ENCODE data around the gene TUBB2B. TPM values are rescaled to one million over a fixed set of nuclear protein-coding genes. Genes with fewer than 3 reads are reported as not detected.
"Not testable (repeated sequence)": the region's sequence is repeated elsewhere in the genome, so short reads cannot be mapped to it uniquely, and the experiment has no call there.

Gene TUBB2B
- total and polyA plus RNA-seq, 2 experiments from 2014 or later: 29.8 to 57.6 TPM

- no peak for DNase-seq (ENCODE audit: low read depth in 1 of 2, low spot score in 1 of 2)
- Histone ChIP-seq H3K9me3 (ENCODE audit: low read depth) (no peaks in the 10 kb centered on the region), H3K4me1 (ENCODE audit: low read depth) (no peaks in the 10 kb centered on the region), H3K36me3 (no peaks in the 10 kb centered on the region), H3K4me3 (no peak overlapping the region), H3K27ac (no peak overlapping the region), H3K27me3 (peaks cover 5% of the 10 kb centered on the region)
- no peak for TF ChIP-seq CTCF (IDR thresholded peaks at IDR 0.05; ENCODE audit: low read depth, low read length)
These were observed 22.4 kb upstream of the TUBB2B start for GRCh38 chr6:3249821-3250220.

- H3K27ac ChIP-seq: no peak overlapping the region
- no peaks in the 10 kb centered on the region for H3K36me3 ChIP-seq
- no peaks in the 10 kb centered on the region for H3K4me1 ChIP-seq (ENCODE audit: low read depth)
- peaks cover 5% of the 10 kb centered on the region for H3K27me3 ChIP-seq
- no peak for TF ChIP-seq CTCF (IDR thresholded peaks at IDR 0.05; ENCODE audit: low read depth, low read length)
- no peak overlapping the region for H3K4me3 ChIP-seq
- DNase-seq (ENCODE audit: low read depth in 1 of 2, low spot score in 1 of 2): peak in 1 of 2 donors; percentile 83
- no peaks in the 10 kb centered on the region for H3K9me3 ChIP-seq (ENCODE audit: low read depth)
These were observed 20.0 kb upstream of the TUBB2B start for GRCh38 chr6:3247255-3248146.

DNA sequence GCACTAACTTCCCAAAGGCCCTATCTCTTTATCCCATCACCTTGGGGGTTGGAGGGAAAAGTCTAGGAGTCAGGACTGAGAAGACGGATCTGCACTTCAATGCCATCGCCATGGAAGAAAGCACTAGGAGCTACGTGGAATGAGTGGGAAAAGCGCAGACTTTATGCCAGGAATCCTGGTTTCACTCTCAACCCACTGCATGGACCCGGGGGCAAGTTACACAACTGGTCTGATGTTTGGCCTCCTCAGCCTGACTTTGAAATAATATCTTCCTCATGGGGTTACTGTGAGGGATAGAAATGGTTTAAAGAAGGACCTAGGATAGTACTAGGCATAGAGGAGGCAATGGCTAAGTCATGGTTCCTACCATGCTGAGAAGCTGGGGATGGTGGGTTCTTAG lies 17.8 kb upstream of the TUBB2B start:
- TF ChIP-seq CTCF (IDR thresholded peaks at IDR 0.05; ENCODE audit: low read depth, low read length): no peak
- H3K27me3 ChIP-seq: peaks cover 5% of the 10 kb centered on the region
- no peaks in the 10 kb centered on the region for H3K4me1 ChIP-seq (ENCODE audit: low read depth)

DNA sequence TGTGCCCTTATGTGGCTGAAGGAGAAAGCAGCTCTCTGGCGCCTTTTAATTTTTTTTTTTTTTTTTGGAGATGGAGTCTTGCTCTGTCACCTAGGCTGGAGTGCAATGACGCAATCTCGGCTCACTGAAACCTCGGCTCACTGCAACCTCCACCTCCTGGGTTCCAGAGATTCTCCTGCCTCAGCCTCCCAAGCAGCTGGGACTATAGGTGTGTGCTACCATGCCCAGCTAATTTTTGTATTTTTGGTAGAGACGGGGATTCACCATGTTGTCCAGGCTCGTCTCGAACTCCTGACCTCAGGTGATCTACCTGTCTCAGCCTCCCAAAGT lies 17.3 kb upstream of the TUBB2B start:
- H3K27me3 ChIP-seq; H3K36me3 ChIP-seq; H3K4me1 ChIP-seq (ENCODE audit: low read depth); H3K27ac ChIP-seq; H3K4me3 ChIP-seq; H3K9me3 ChIP-seq (ENCODE audit: low read depth); DNase-seq (ENCODE audit: low read depth in 1 of 2, low spot score in 1 of 2): not testable (repeated sequence)

More for the DNA sequence above, 17.8 kb upstream of the TUBB2B start:
- Histone ChIP-seq H3K4me3 (no peak overlapping the region), H3K36me3 (no peaks in the 10 kb centered on the region), H3K27ac (no peak overlapping the region), H3K9me3 (ENCODE audit: low read depth) (no peaks in the 10 kb centered on the region)
- no peak for DNase-seq (ENCODE audit: low read depth in 1 of 2, low spot score in 1 of 2)

- TF ChIP-seq CTCF (IDR thresholded peaks at IDR 0.05; ENCODE audit: low read depth, low read length): no peak
- H3K4me3 ChIP-seq: no peak overlapping the region
- no peaks in the 10 kb centered on the region for H3K27me3 ChIP-seq
- no peaks in the 10 kb centered on the region for H3K36me3 ChIP-seq
- no peaks in the 10 kb centered on the region for H3K4me1 ChIP-seq (ENCODE audit: low read depth)
- H3K9me3 ChIP-seq (ENCODE audit: low read depth): no peaks in the 10 kb centered on the region
- H3K27ac ChIP-seq: no peak overlapping the region
- no peak for DNase-seq (ENCODE audit: low read depth in 1 of 2, low spot score in 1 of 2)
These were observed 16.8 kb upstream of the TUBB2B start for GRCh38 chr6:3244003-3244831.

DNA sequence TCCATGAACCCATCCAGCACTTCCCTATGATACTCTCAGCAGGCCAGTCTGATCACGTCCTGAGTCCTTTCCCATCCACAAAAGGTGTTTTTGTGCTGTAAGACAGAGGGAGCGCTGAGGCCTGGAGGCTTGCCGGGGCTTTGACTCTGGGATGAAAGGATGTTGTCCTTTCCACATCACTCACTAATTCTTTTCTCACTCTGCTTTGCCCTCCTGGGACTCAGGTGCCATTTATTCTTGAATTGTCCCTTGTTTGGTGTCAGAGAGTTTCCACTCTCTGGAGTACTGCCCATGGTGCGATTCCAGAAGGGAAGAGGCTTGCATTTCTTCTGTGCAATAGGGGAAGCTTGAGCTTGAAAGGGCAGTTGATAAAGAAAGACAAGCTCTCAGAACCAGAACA lies 15.3 kb upstream of the TUBB2B start:
- no peaks in the 10 kb centered on the region for H3K36me3 ChIP-seq
- DNase-seq (ENCODE audit: low read depth in 1 of 2, low spot score in 1 of 2): no peak
- TF ChIP-seq CTCF (IDR thresholded peaks at IDR 0.05; ENCODE audit: low read depth, low read length): no peak
- no peaks in the 10 kb centered on the region for H3K9me3 ChIP-seq (ENCODE audit: low read depth)
- no peaks in the 10 kb centered on the region for H3K4me1 ChIP-seq (ENCODE audit: low read depth)
- no peaks in the 10 kb centered on the region for H3K27me3 ChIP-seq
- no peak overlapping the region for H3K4me3 ChIP-seq
- no peak overlapping the region for H3K27ac ChIP-seq

DNA sequence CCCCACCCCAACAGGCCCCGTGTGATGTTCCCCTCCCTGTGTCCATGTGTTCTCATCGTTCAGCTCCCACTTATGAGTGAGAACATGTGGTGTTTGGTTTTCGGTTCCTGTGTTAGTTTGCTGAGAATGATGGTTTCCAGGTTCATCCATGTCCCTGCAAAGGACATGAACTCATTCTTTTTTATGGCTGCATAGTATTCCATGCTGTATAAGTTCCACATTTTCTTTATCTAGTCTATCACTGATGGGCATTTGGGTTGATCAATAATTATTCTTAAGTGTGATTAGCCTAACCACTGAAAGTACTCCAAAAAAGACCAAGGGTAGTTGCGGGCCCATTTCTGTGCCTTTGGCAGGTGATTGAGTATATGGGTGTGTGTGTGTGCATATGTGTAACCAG lies 14.3 kb upstream of the TUBB2B start:
- H3K27ac ChIP-seq; H3K9me3 ChIP-seq (ENCODE audit: low read depth); H3K4me1 ChIP-seq (ENCODE audit: low read depth): not testable (repeated sequence)

More for the DNA sequence above, 14.3 kb upstream of the TUBB2B start:
- H3K4me3 ChIP-seq; H3K36me3 ChIP-seq; DNase-seq (ENCODE audit: low read depth in 1 of 2, low spot score in 1 of 2); H3K27me3 ChIP-seq: not testable (repeated sequence)

Measured in cardiac muscle cell (in vitro differentiated cells and primary cell).